GM10248 (cell line): ENCODE data around the gene NOTCH3.

Experiments
- CTCF ChIA-PET: fragments of 300-600 bp; sonication (Branson Sonifier 250); formaldehyde crosslinking; extraction: SDS; loops from one replicate; lab custom pipeline; 2021; ENCODE audit warnings: antibody characterized with exemption; lab: Yijun Ruan, JAX
- POLR2A ChIA-PET: fragments of 350-650 bp; sonication (Branson Sonifier 250); formaldehyde crosslinking; extraction: SDS; loops from one replicate; lab custom pipeline; 2020; ENCODE audit warnings: antibody characterized with exemption; lab: Yijun Ruan, JAX
- DNase-seq: peaks from one replicate; pipeline ENCODE4 v3.0.0; 2012; ENCODE audit errors: extremely low spot score
- TF ChIP-seq, protein P1 (sequence below): IDR thresholded peaks from 2 replicates; pipeline ENCODE4 v1.5.1; 2012; ENCODE audit warnings: mild to moderate bottlenecking, low read depth; ENCODE audit errors: extremely low read depth, missing control alignments, control extremely low read depth

The NOTCH3 gene

DNA sequence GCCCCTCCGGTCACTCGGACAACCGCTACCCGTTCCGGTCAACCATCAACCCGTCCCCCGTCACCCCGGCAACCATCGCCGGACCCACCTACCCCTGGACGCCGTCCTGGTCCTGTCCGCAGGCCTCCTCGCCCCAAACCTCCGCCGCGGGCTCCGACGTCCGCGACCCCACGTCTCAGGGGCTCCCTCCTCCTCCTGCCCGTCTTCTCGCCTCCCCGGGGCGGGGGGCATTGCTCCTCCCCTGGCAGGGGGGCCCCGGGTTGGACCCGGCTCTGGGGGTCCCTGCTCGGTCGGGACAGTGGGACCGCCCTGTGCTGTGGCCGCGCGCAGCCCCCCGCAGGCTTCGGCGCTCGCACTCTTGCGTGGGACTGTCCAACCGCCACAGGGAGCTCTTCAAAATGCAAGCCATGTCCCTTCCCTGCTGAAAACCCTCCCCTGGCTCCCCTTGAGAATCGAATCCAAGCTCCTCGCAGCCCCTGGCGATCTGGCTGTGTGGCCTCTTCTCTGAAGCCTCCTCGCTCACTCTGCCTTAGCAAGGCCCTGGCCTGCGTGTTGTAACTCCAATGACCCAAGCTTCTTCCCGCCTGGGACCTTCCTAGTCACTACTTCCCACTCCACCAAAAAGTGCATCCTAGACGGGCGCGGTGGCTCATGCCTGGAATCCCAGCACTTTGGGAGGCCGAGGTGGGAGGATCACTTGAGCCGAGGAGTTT, 23.0 kb upstream of the NOTCH3 start:
- DNase-seq = no peak
- ChIA-PET POLR2A (no interaction called here), CTCF (interaction anchor here (0.6 to 1.3 kb wide), 2 partner anchors 12 to 46 kb away, joined by 3 read pairs; no protein-coding TSS in a partner anchor)
- TF ChIP-seq, protein P1, sequence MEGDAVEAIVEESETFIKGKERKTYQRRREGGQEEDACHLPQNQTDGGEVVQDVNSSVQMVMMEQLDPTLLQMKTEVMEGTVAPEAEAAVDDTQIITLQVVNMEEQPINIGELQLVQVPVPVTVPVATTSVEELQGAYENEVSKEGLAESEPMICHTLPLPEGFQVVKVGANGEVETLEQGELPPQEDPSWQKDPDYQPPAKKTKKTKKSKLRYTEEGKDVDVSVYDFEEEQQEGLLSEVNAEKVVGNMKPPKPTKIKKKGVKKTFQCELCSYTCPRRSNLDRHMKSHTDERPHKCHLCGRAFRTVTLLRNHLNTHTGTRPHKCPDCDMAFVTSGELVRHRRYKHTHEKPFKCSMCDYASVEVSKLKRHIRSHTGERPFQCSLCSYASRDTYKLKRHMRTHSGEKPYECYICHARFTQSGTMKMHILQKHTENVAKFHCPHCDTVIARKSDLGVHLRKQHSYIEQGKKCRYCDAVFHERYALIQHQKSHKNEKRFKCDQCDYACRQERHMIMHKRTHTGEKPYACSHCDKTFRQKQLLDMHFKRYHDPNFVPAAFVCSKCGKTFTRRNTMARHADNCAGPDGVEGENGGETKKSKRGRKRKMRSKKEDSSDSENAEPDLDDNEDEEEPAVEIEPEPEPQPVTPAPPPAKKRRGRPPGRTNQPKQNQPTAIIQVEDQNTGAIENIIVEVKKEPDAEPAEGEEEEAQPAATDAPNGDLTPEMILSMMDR = no peak

DNA sequence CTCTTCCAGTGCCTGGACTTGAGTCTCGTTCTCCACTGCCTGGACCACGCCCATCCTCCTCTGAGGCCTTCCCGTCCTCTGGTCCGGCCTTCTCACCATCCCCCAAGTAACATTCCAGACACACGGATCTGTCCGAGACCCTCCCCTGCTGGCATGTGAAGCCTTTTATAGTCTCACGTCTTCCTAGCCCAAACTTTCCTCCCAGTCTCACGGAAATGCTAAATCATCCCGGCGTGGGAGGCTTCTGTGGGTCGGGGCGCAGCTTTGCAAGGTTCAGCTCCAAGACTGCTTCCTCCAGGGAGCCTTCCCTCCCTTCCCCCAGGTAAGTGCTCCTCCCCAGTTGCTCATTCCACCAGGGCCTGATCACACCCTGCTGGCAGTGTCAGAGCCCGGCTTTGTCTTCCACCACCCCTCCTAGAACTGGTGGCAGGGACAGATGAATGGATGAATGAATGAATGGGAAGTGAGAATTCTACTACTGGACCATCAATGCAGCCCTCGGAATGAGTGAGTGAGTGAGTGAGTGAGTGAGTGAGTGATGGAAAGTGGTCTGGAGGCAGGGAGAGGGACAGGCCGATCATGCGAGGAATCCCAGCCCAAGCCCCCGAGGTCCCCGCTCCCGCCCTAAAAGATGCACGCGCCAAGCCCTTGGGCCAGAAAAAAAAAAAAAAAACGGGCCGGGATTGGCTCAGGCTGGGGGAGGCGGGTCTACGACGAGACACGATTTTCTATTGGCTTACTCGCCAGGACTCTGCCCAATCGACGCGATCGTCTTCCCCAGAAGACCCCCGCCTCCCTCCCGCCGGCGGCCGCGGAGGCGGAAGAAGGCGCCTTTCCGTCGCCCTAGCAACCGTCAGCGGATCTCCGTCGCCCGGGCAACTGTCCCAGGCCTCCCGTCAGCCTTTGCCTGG, 22.2 kb upstream of the NOTCH3 start:
- TF ChIP-seq, protein P1 = no peak
- DNase-seq = peak; percentile 98
- ChIA-PET CTCF (interaction anchor here (0.6 to 1.3 kb wide), 2 partner anchors 13 to 46 kb away, joined by 3 read pairs; no protein-coding TSS in a partner anchor), POLR2A (no interaction called here)

DNA sequence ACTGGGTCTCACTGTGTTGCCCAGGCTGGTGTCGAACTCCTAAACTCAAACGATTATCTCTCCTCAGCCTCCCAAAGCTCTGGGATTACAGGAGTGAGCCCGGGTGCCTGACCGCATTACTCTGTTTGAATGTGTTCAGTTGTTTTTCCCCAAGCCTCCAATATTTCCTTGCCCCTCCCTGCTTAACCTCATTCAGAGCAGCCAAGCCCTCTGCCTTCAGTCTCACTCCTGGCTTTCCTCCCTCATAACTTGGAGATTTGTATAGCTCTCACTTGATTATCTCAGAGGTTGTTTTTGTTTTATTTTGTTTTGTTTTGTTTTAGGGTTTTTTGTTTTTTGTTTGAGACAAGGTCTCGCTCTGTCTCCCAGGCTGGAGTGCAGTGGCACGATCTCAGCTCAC, 20.0 kb upstream of the NOTCH3 start:
- no peak for DNase-seq
- CTCF ChIA-PET = no interaction called here
- POLR2A ChIA-PET = no interaction called here
- TF ChIP-seq, protein P1 = no peak

DNA sequence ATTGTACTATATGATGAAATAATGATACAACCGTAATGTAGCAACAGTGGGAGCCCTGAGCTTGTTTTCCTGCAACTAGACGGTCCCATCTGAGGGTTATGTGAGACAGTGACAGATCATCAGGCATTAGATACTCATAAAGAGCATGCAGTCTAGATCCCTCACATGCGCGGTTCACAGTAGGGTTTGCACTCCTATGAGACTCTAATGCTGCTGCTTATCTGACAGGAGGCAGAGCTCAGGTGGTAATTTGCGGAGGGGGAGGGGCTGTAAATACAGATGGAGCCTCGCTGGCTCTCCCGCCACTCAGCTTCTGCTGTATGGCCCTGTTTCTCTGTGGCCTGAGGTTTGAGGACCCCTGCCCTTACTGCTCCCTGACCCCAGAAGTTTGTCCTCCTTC, 17.7 kb upstream of the NOTCH3 start:
- no peak for DNase-seq
- ChIA-PET POLR2A (no interaction called here), CTCF (no interaction called here)
- TF ChIP-seq, protein P1 = no peak

DNA sequence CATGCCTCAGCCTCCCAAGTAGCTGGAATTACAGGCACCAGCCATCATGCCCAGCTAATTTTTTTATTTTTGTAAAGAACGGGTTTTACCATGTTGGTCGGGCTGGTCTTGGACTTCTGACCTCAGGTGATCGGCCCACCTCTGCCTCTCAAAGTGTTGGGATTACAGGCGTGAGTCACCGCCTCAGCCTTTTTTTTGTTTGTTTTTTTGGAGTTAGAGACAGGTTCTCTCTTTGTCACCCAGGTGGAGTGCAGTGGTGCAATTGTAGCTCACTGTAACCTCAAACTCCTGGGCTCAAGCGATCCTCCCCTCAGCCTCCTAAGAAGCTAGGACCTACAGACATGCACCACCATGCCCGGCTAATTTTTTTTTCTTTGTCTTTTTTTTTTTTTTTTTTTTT, 15.6 kb upstream of the NOTCH3 start:
- ChIA-PET POLR2A (no interaction called here), CTCF (interaction anchor here (1.3 kb wide), 1 partner anchor 204 kb away, joined by 3 read pairs; no protein-coding TSS in a partner anchor)
- no peak for DNase-seq
- TF ChIP-seq, protein P1 = no peak

DNA sequence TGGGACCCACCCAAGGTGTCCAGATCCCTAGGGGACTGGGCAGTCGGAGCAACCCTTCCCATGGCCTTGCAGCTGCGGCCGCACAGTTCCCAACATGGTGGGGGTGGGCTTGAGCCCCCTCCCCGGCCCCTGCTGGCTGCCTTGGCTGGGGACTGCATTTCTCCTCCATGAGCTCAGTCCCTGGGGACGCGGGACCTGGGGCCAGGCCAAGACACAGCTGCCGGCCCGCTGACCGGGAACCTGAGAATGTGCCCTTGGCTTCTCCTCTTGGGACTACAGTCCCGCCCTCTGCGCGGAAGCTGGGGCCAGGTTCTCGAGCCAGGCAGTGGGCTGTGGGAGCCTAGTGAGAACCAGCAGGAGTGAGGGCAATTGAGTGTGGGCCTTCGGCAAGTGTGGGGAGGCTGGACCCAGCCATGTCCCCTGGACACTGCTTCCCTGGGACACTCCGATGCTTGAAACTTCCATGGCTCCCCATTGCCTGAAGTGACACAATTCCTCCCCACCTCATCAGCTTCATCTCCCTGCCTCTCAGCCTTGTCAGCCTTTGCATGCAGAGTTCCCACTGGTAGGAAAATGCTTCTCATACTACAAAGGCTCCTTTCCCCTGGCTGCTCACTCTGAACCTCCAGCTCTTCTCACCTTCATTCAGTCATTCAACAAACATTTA, 13.1 kb upstream of the NOTCH3 start:
- DNase-seq = no peak
- POLR2A ChIA-PET = no interaction called here
- CTCF ChIA-PET = interaction anchor here (1.1 kb wide), 1 partner anchor 8 kb away, joined by 3 read pairs; no protein-coding TSS in a partner anchor
- TF ChIP-seq, protein P1 = no peak
